CD8-positive, alpha-beta memory T cell (primary cell): ENCODE data around the gene EN2. TPM values are rescaled to one million over a fixed set of nuclear protein-coding genes. Genes with fewer than 3 reads are reported as not detected.

Experiments used
- CTCF ChIA-PET: fragments of 350-600 bp; sonication (Branson Sonifier 250); formaldehyde crosslinking; loops from one replicate; lab custom pipeline; 2021; ENCODE audit warnings: antibody characterized with exemption; lab: Charles Lee
- POLR2A ChIA-PET: fragments of 350-600 bp; sonication (Branson Sonifier 250); formaldehyde crosslinking; loops from one replicate; lab custom pipeline; 2021; ENCODE audit warnings: antibody characterized with exemption; lab: Charles Lee
- DNase-seq, 5 donors: peaks; one replicate each; pipeline versions ENCODE4 v3.0.0 to v3.0.0-alpha.2; 2020 to 2022; ENCODE audit warnings: mixed read lengths in 1 of 5
- H3K27ac ChIP-seq: one replicate; pipeline ENCODE4 v1.7.0; 2013; ENCODE audit warnings: low read depth, mild to moderate bottlenecking, low read length, moderate library complexity
- H3K27me3 ChIP-seq: 2 replicates; pipeline ENCODE4 v1.7.0; 2013; ENCODE audit warnings: low read length, mild to moderate bottlenecking; ENCODE audit not compliant: insufficient read depth, poor library complexity, severe bottlenecking
- H3K36me3 ChIP-seq: 2 replicates; pipeline ENCODE4 v1.7.0; 2013; ENCODE audit warnings: mild to moderate bottlenecking, low read length, moderate library complexity; ENCODE audit not compliant: insufficient read depth
- H3K4me1 ChIP-seq: 2 replicates; pipeline ENCODE4 v1.7.0; 2013; ENCODE audit warnings: mild to moderate bottlenecking, low read length, moderate library complexity; ENCODE audit not compliant: insufficient read depth
- H3K4me3 ChIP-seq: 2 replicates; pipeline ENCODE4 v1.7.0; 2013; ENCODE audit warnings: mild to moderate bottlenecking, low read length
- H3K9me3 ChIP-seq: 2 replicates; pipeline ENCODE4 v1.7.0; 2013; ENCODE audit warnings: mild to moderate bottlenecking, low read length
- H3K27ac Mint-ChIP-seq, 8 donors: one replicate each; pipeline ENCODE4 v1.8.0; 2020 to 2021; ENCODE audit warnings: mixed read lengths in 8 of 8, mild to moderate bottlenecking in 6 of 8, inconsistent platforms in 3 of 8, moderate library complexity in 3 of 8
- H3K27me3 Mint-ChIP-seq, 2 donors: one replicate each; pipeline ENCODE4 v1.8.0; 2020 to 2021; ENCODE audit warnings: mixed read lengths in 2 of 2, mild to moderate bottlenecking in 1 of 2, moderate library complexity in 1 of 2
- H3K36me3 Mint-ChIP-seq, 3 donors: one replicate each; pipeline ENCODE4 v1.8.0; 2020 to 2021; ENCODE audit warnings: mixed read lengths in 3 of 3, inconsistent platforms in 1 of 3, mild to moderate bottlenecking in 1 of 3
- H3K4me1 Mint-ChIP-seq, 3 donors: one replicate each; pipeline ENCODE4 v1.8.0; 2020 to 2021; ENCODE audit warnings: mixed read lengths in 3 of 3, inconsistent platforms in 1 of 3, mild to moderate bottlenecking in 1 of 3
- H3K4me3 Mint-ChIP-seq, 7 donors: one replicate each; pipeline ENCODE4 v1.8.0; 2020 to 2021; ENCODE audit warnings: mixed read lengths in 7 of 7, mild to moderate bottlenecking in 6 of 7, moderate library complexity in 4 of 7, inconsistent platforms in 2 of 7
- H3K9me3 Mint-ChIP-seq, 5 donors: one replicate each; pipeline ENCODE4 v1.8.0; 2020 to 2022; ENCODE audit warnings: mixed read lengths in 5 of 5, mild to moderate bottlenecking in 3 of 5, moderate library complexity in 2 of 5, inconsistent platforms in 1 of 5
- polyA plus RNA-seq: library from polyadenylated mRNA; unstranded; fragments of 300-500 nt; fragmentation: Illumina TruSeq; gene quantifications from one replicate; pipeline ENCODE4 v1.2.3, GENCODE V29; 2021
- total RNA-seq, 2 experiments: library from RNA; stranded (reverse); gene quantifications; one replicate each; pipeline ENCODE4 v1.2.3, GENCODE V29; 2021

The EN2 gene
- total and polyA plus RNA-seq, 3 experiments from 2014 or later, result not detected

DNA sequence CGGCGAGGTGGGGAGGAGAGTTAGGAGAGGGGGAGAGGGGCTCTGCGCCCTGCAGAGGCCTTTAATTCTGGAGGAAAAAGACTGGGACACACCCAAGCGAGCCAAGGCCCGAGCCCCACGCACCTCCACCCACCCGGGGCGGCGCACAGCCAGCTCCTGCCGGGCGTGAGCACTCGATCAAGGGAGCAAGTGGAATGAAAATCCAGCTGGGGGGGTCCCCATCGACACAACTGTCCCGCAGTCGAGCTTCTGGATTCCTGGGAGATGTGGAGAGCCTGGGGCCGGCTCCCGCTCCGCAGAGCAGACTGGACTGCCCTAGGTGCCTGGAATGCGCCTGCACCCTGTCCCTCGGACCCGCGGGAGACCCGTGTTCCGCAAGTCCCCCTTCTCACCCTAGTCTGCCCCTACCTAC is 7.4 kb upstream of the EN2 start:
- Mint-ChIP-seq H3K27ac (no peak overlapping the region), H3K36me3 (no peaks in the 10 kb centered on the region), H3K4me1 (peaks cover 1 to 30% (median 4%) of the 10 kb centered on the region in 3 donors), H3K4me3 (no peak overlapping the region), H3K9me3 (no peaks in the 10 kb centered on the region), H3K27me3 (peaks cover 43 to 68% of the 10 kb centered on the region in 2 donors)
- DNase-seq, result peak in 1 of 5 donors; percentile 7
- peaks cover 31% of the 10 kb centered on the region for H3K27me3 ChIP-seq
- no peaks in the 10 kb centered on the region for H3K4me1 ChIP-seq
- no peaks in the 10 kb centered on the region for H3K9me3 ChIP-seq
- ChIA-PET POLR2A (no interaction called here), CTCF (no interaction called here)
- H3K36me3 ChIP-seq, result no peaks in the 10 kb centered on the region
- H3K27ac ChIP-seq, result no peak overlapping the region
- no peak overlapping the region for H3K4me3 ChIP-seq

DNA sequence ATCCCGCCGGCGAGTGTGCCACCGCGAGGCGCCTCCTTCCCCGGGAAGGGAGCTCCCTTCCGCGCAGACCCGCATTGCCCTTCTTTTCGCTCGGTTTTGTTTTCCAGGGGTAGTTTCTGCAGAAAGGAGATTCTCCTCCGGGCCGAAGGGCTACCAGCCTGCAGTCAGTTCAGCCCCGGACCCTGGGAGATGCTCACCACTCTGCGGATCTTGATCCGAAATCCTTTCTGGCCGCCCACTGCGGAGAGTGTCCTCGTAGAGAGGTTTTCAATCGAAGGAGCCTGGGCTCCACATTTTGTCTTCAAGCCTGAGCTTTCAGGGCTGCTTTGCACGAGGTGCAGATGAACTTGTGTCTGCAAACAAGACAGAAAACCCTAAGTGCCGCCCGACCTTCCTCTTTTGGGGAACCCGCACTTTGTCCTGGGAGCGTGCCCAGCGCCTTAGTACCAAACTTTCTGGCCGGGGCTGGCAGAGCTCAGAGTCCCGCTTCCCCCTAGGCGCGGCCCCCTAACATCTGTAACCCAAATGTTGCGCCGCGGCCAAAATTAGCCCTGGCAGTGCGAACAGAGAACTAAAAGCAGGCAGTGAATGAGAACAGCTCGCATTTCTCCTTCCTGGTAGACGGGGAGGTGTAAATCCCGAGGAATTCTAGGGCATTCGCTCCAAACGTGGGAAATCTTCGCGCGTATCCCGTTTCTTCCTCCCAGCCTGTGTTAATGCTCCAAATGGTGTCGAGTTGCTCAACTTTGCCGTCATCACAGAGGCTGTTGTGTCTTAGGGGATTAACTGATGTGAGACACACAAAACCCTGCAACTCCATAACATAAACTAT is 6.7 kb upstream of the EN2 start:
- Histone ChIP-seq H3K27ac (no peak overlapping the region), H3K36me3 (no peaks in the 10 kb centered on the region), H3K4me1 (no peaks in the 10 kb centered on the region), H3K27me3 (peaks cover 37% of the 10 kb centered on the region), H3K9me3 (no peaks in the 10 kb centered on the region), H3K4me3 (no peak overlapping the region)
- Mint-ChIP-seq H3K4me3 (peak overlapping the region in 2 of 7 donors; percentile 32 to 44), H3K36me3 (no peaks in the 10 kb centered on the region), H3K9me3 (no peaks in the 10 kb centered on the region), H3K27me3 (peaks cover 47 to 69% of the 10 kb centered on the region in 2 donors), H3K4me1 (peaks cover 2 to 31% (median 5%) of the 10 kb centered on the region in 3 donors), H3K27ac (peak overlapping the region in 1 of 8 donors; percentile 19)
- DNase-seq, result peak in 1 of 5 donors; percentile 27
- POLR2A ChIA-PET, result no interaction called here
- CTCF ChIA-PET, result no interaction called here

GRCh38 chr7:155451840-155452239 is 6.1 kb upstream of the EN2 start:
- no peak overlapping the region for H3K4me3 Mint-ChIP-seq
- peaks cover 7 to 38% (median 12%) of the 10 kb centered on the region in 3 donors for H3K4me1 Mint-ChIP-seq
- Histone ChIP-seq H3K27ac (no peak overlapping the region), H3K27me3 (peaks cover 43% of the 10 kb centered on the region), H3K36me3 (no peaks in the 10 kb centered on the region), H3K9me3 (no peaks in the 10 kb centered on the region), H3K4me3 (no peak overlapping the region), H3K4me1 (no peaks in the 10 kb centered on the region)
- no peaks in the 10 kb centered on the region for H3K36me3 Mint-ChIP-seq
- CTCF ChIA-PET, result no interaction called here
- DNase-seq, result peak in 1 of 5 donors; percentile 8
- peaks cover 50 to 74% of the 10 kb centered on the region in 2 donors for H3K27me3 Mint-ChIP-seq
- H3K9me3 Mint-ChIP-seq, result no peaks in the 10 kb centered on the region
- H3K27ac Mint-ChIP-seq, result peak overlapping the region in 1 of 8 donors; percentile 47
- POLR2A ChIA-PET, result no interaction called here

DNA sequence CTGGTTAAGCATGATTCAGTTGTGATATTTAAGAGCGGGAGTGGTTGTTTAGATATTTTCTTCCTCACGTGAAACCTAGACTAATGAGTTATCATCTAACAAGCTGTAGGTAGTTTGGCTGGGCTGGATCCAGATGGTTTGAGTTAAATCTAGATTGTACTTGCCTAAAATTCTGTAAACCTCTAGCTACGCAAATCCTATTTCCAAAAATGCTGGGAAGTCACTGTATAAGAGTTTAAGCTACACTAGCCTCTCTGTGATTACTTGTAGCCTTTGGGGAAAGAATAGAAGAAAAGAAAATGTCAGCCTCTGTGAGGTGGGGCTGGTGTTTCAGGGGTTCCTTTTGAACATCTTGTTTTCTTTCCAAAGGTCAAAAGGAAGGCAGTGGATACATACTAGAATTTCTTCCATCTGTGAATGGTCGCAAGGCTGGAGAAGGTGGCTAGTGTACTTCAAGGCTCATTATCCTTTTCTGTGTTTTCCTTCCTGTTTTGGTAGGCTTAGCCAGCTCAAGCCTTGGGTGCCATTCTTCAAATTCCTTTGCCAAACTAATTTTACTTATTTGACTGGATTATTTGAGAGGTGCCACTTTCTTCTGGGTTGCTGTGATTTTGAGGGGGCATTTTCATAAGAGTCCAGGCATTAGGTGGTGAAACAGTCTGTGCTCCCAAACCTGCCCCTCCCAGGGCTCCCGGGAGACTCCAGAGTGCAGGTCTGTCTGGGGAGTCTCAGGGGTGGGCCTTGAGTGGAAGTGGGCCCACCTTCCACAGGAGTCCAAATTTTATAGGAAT is 5.2 kb upstream of the EN2 start:
- H3K27me3 ChIP-seq, result peaks cover 39% of the 10 kb centered on the region

GRCh38 chr7:155453296-155454182 is 4.4 kb upstream of the EN2 start:
- Mint-ChIP-seq H3K36me3 (no peaks in the 10 kb centered on the region), H3K9me3 (no peaks in the 10 kb centered on the region), H3K4me1 (peaks cover 8 to 33% (median 14%) of the 10 kb centered on the region in 3 donors), H3K27ac (peak overlapping the region in 1 of 8 donors; percentile 12), H3K4me3 (no peak overlapping the region), H3K27me3 (peaks cover 37 to 61% of the 10 kb centered on the region in 2 donors)
- Histone ChIP-seq H3K27me3 (peaks cover 31% of the 10 kb centered on the region), H3K36me3 (no peaks in the 10 kb centered on the region), H3K9me3 (no peaks in the 10 kb centered on the region), H3K4me3 (no peak overlapping the region), H3K27ac (no peak overlapping the region), H3K4me1 (no peaks in the 10 kb centered on the region)
- peak in 1 of 5 donors; percentile 13 for DNase-seq
- ChIA-PET CTCF (no interaction called here), POLR2A (no interaction called here)

More for the DNA sequence above, 5.2 kb upstream of the EN2 start:
- Histone ChIP-seq H3K4me3 (no peak overlapping the region), H3K36me3 (no peaks in the 10 kb centered on the region), H3K4me1 (no peaks in the 10 kb centered on the region), H3K27ac (no peak overlapping the region), H3K9me3 (no peaks in the 10 kb centered on the region)
- no peak for DNase-seq
- H3K9me3 Mint-ChIP-seq, result no peaks in the 10 kb centered on the region
- peaks cover 45 to 69% of the 10 kb centered on the region in 2 donors for H3K27me3 Mint-ChIP-seq
- H3K27ac Mint-ChIP-seq, result peak overlapping the region in 1 of 8 donors; percentile 12
- CTCF ChIA-PET, result no interaction called here
- POLR2A ChIA-PET, result no interaction called here
- H3K4me3 Mint-ChIP-seq, result peak overlapping the region in 1 of 7 donors; percentile 15
- peaks cover 9 to 40% (median 14%) of the 10 kb centered on the region in 3 donors for H3K4me1 Mint-ChIP-seq
- H3K36me3 Mint-ChIP-seq, result no peaks in the 10 kb centered on the region

DNA sequence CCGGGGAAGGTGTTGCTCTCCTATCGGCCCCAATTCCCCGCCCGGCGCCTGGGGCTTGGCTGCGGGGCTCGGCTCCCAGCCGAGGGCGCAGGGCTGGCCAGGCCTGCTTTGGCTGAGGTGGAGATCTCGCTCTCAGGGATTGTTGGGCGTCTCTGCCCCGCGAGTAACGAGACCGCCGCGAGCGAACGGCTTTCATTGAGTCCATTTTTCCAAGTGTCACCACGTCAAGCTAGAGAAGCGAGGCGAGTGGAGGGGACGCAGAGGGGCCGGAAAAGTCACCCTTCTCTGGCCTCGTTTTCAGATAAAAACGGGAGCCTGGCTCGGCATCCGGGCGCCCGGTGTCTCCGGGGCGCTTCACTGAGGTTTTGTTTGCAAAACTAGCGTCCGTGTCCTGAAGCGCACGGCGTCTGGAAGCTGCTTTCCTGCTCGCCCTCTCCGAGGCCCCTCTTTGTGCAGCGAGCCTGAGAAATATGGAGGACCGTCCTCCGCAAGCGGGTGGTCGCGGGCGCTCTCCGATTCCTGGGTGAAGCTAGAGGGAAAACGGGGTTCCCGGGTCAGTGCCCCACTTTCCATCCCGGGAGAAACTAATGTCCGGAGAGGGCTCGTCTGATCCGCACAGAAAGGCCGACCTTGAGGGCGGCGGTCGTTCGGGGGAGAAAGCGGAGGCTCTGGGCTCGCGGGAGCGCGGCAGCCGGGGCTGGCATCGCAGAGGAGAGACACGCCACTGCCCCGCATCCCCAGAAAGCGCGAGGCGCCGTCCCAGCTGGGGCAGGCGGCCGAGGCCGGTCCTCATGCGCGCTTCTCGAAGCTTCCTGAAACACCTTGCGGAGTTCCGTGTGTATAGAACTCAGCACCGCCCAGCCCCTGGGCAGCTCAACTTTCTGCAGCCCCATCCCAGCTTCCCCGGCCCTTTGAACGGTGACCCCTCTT is 3.5 kb upstream of the EN2 start:
- Histone ChIP-seq H3K4me3 (no peak overlapping the region), H3K9me3 (no peaks in the 10 kb centered on the region), H3K36me3 (no peaks in the 10 kb centered on the region), H3K27ac (no peak overlapping the region), H3K4me1 (no peaks in the 10 kb centered on the region), H3K27me3 (peaks cover 32% of the 10 kb centered on the region)
- Mint-ChIP-seq H3K36me3 (no peaks in the 10 kb centered on the region), H3K4me3 (peak overlapping the region in 2 of 7 donors; percentile 15 to 29), H3K27me3 (peaks cover 42 to 62% of the 10 kb centered on the region in 2 donors), H3K4me1 (peaks cover 11 to 36% (median 19%) of the 10 kb centered on the region in 3 donors), H3K9me3 (no peaks in the 10 kb centered on the region), H3K27ac (no peak overlapping the region)
- peak in 1 of 5 donors; percentile 26 for DNase-seq
- POLR2A ChIA-PET, result no interaction called here
- CTCF ChIA-PET, result no interaction called here
